ENCODE measurements around the gene RPAP2.

The RPAP2 gene

DNA sequence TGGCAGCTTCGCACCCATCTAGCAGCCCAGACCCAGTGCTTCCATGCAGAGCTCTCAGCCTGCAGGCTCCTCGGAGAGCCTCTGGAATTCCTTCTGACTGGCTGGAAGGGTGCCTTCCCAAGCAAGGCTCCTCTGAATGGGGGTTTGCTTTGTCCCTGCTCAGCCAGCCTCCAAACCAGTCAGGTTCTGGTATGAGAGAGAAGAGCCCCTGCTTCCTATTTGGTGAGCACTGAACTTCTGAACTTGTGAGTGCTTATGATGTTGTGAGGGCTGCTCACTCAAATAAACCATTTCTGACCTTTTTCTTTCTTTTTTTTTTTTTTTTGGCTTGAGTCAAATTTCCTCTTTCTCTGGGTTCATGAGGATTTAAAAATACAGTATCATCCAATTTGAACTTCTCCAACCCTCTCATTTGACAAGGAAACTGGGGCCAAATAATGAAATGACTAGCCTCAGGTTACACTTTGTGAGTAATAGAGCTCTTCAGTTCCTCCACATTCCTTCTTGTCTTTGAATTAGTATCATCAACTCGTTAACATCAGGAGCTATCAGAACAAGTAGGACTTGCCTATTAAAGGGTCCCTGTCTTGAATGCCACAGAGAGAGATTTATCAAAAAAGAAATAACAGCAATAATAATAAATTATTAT is 148.3 kb downstream of the RPAP2 start:
- DNase-seq (ENCODE audit: low read depth), result no peak

DNA sequence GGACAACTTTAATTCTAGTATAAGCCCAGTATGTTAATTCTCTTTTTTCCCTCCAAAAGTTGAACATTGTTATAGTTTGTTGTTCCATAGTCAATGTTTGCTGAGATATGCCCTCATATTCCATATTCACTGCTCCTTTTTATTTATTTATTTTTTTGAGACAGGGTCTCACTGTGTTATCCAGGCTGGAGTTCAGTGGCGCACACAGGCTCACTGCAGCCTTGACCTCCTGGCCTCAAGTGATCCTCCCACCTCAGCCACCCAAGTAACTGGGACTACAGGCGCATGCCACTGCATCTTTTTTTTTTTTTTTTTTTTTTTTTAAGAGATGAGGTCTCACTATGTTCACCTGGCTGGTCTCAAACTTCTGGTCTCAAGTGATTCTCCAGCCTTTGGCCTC is 149.1 kb downstream of the RPAP2 start:
- DNase-seq (ENCODE audit: low read depth), result no peak
